ENCODE measurements around the gene BARHL2.

The BARHL2 gene

GRCh38 chr1:90748668-90749067, 31.6 kb upstream of the BARHL2 start:
- no peak for DNase-seq (ENCODE audit: low spot score)
- no peak for TF ChIP-seq CTCF (IDR thresholded peaks at IDR 0.05; ENCODE audit: extremely low read depth, insufficient read depth, missing control alignments)
- in situ Hi-C loops (cut with MboI; ENCODE audit: low pct_unique_long_range_greater_than_20kb, low sequenced_read_pairs, unreplicated experiment), result loop anchor here (25.0 kb wide), 1 partner anchor 214 kb away; no protein-coding TSS in a partner anchor

GRCh38 chr1:90746857-90747256, 29.8 kb upstream of the BARHL2 start:
- no peak for TF ChIP-seq CTCF (IDR thresholded peaks at IDR 0.05; ENCODE audit: extremely low read depth, insufficient read depth, missing control alignments)
- no peak for DNase-seq (ENCODE audit: low spot score)
- in situ Hi-C loops (cut with MboI; ENCODE audit: low pct_unique_long_range_greater_than_20kb, low sequenced_read_pairs, unreplicated experiment), result loop anchor here (25.0 kb wide), 1 partner anchor 215 kb away; no protein-coding TSS in a partner anchor

GRCh38 chr1:90745972-90746371, 28.9 kb upstream of the BARHL2 start:
- in situ Hi-C loops (cut with MboI; ENCODE audit: low pct_unique_long_range_greater_than_20kb, low sequenced_read_pairs, unreplicated experiment), result loop anchor here (25.0 kb wide), 1 partner anchor 216 kb away; no protein-coding TSS in a partner anchor
- TF ChIP-seq CTCF (IDR thresholded peaks at IDR 0.05; ENCODE audit: extremely low read depth, insufficient read depth, missing control alignments), result no peak

GRCh38 chr1:90732136-90732535, 15.0 kb upstream of the BARHL2 start:
- no peak for DNase-seq (ENCODE audit: low spot score)
- in situ Hi-C loops (cut with MboI; ENCODE audit: low pct_unique_long_range_greater_than_20kb, low sequenced_read_pairs, unreplicated experiment), result loop anchor here (25.0 kb wide), 1 partner anchor 230 kb away; no protein-coding TSS in a partner anchor
- TF ChIP-seq CTCF (IDR thresholded peaks at IDR 0.05; ENCODE audit: extremely low read depth, insufficient read depth, missing control alignments), result no peak

More at GRCh38 chr1:90745972-90746371, 28.9 kb upstream of the BARHL2 start:
- no peak for DNase-seq (ENCODE audit: low spot score)

- DNase-seq (ENCODE audit: low spot score), result peak; percentile 9
- TF ChIP-seq CTCF (IDR thresholded peaks at IDR 0.05; ENCODE audit: extremely low read depth, insufficient read depth, missing control alignments), result no peak
- in situ Hi-C loops (cut with MboI; ENCODE audit: low pct_unique_long_range_greater_than_20kb, low sequenced_read_pairs, unreplicated experiment), result loop anchor here (25.0 kb wide), 1 partner anchor 231 kb away; no protein-coding TSS in a partner anchor
Observed at GRCh38 chr1:90731382-90732050, 14.4 kb upstream of the BARHL2 start.

- TF ChIP-seq CTCF (IDR thresholded peaks at IDR 0.05; ENCODE audit: extremely low read depth, insufficient read depth, missing control alignments), result no peak
- in situ Hi-C loops (cut with MboI; ENCODE audit: low pct_unique_long_range_greater_than_20kb, low sequenced_read_pairs, unreplicated experiment), result loop anchor here (25.0 kb wide), 1 partner anchor 232 kb away; no protein-coding TSS in a partner anchor
- peak; percentile 26 for DNase-seq (ENCODE audit: low spot score)
Observed at GRCh38 chr1:90730243-90731022, 13.3 kb upstream of the BARHL2 start.

All from GM13977 (cell line).